HEK293 (cell line): ENCODE measurements around the gene SLC7A9.

Experiments used
- CTCF ChIA-PET: fragments of 350-600 bp; formaldehyde crosslinking; extraction: SDS; loops from one replicate; lab custom pipeline; 2021; ENCODE audit warnings: antibody characterized with exemption; lab: Yijun Ruan, JAX
- POLR2A ChIA-PET: fragments of 300-600 bp; formaldehyde crosslinking; extraction: SDS; loops from one replicate; lab custom pipeline; 2020; ENCODE audit warnings: antibody characterized with exemption, inconsistent platforms; lab: Yijun Ruan, JAX
- H3K27ac ChIP-seq: fragments of 200-500 bp; sonication (Bioruptor generic); 2 replicates; pipeline ENCODE4 v1.5.1; 2014; ENCODE audit warnings: low read depth, low read length, control low read depth, inconsistent platforms; ENCODE audit errors: extremely low read depth
- H3K36me3 ChIP-seq, 2 experiments: fragments of 200-500 bp in 1 of 2; sonication (Bioruptor generic) in 1 of 2; 1 replicate in 1 of 2; 2 replicates in 1 of 2; pipeline ENCODE4 v1.5.1; 2014 to 2017; ENCODE audit warnings: inconsistent platforms in 2 of 2, low read length in 2 of 2; ENCODE audit not compliant: control insufficient read depth in 2 of 2, insufficient read depth in 1 of 2
- H3K4me1 ChIP-seq: fragments of 200-500 bp; sonication (Bioruptor generic); 2 replicates; pipeline ENCODE4 v1.5.1; 2014; ENCODE audit warnings: mild to moderate bottlenecking, low read length, inconsistent platforms; ENCODE audit not compliant: control insufficient read depth, insufficient read depth
- H3K4me3 ChIP-seq: 2 replicates; pipeline ENCODE4 v1.5.1; 2011; ENCODE audit warnings: low read depth, mild to moderate bottlenecking, control low read depth, low read length, moderate library complexity
- H3K9me3 ChIP-seq: fragments of 200-500 bp; sonication (Bioruptor generic); 2 replicates; pipeline ENCODE4 v1.5.1; 2014; ENCODE audit warnings: low read depth, low read length, inconsistent platforms; ENCODE audit not compliant: control insufficient read depth, insufficient read depth
- CTCF ChIP-seq: fragments of 450-650 bp; formaldehyde crosslinking; IDR thresholded peaks from 2 replicates; pipeline ENCODE4 v1.5.1; 2016; ENCODE audit warnings: missing biosample characterization, missing genetic modification characterization
- PRDM1 ChIP-seq: fragments of 450-650 bp; formaldehyde crosslinking; IDR thresholded peaks from 2 replicates; pipeline ENCODE4; 2016; ENCODE audit warnings: missing biosample characterization, missing genetic modification characterization
- SCRT2 ChIP-seq: fragments of 450-650 bp; formaldehyde crosslinking; IDR thresholded peaks from 2 replicates; pipeline ENCODE4 v1.5.1; 2016; ENCODE audit warnings: missing biosample characterization, missing genetic modification characterization
- SP3 ChIP-seq: fragments of 450-650 bp; formaldehyde crosslinking; IDR thresholded peaks from 2 replicates; pipeline ENCODE4 v1.5.1; 2016; ENCODE audit warnings: missing biosample characterization, missing genetic modification characterization
- TRIM28 ChIP-seq: IDR thresholded peaks from 2 replicates; pipeline ENCODE4 v1.6.1; 2011; ENCODE audit warnings: low read length, control low read depth, borderline replicate concordance
- WT1 ChIP-seq: fragments of 450-650 bp; formaldehyde crosslinking; IDR thresholded peaks from 2 replicates; pipeline ENCODE4 v1.5.1; 2016; ENCODE audit warnings: missing biosample characterization, missing genetic modification characterization
- ZFHX2 ChIP-seq: fragments of 450-650 bp; formaldehyde crosslinking; conservative IDR thresholded peaks from 2 replicates; pipeline ENCODE4 v1.5.1; 2016; ENCODE audit warnings: missing biosample characterization, missing genetic modification characterization
- ZIC2 ChIP-seq: fragments of 450-650 bp; formaldehyde crosslinking; IDR thresholded peaks from 2 replicates; pipeline ENCODE4 v1.5.1; 2016; ENCODE audit warnings: missing biosample characterization, missing genetic modification characterization
- ZNF26 ChIP-seq: fragments of 450-650 bp; formaldehyde crosslinking; IDR thresholded peaks from 2 replicates; pipeline ENCODE4 v1.5.1; 2016; ENCODE audit warnings: missing biosample characterization, missing genetic modification characterization
- ZNF280C ChIP-seq: fragments of 450-650 bp; formaldehyde crosslinking; IDR thresholded peaks from 2 replicates; pipeline ENCODE4 v1.5.1; 2016; ENCODE audit warnings: missing biosample characterization, missing genetic modification characterization
- ZNF529 ChIP-seq: fragments of 450-650 bp; formaldehyde crosslinking; IDR thresholded peaks from 2 replicates; pipeline ENCODE4 v1.5.1; 2017; ENCODE audit warnings: missing genetic modification characterization, missing biosample characterization; ENCODE audit not compliant: insufficient replicate concordance
- ZNF596 ChIP-seq: fragments of 450-650 bp; IDR thresholded peaks from 2 replicates; pipeline ENCODE4 v1.5.0; 2018; ENCODE audit warnings: missing biosample characterization, mild to moderate bottlenecking, missing genetic modification characterization, moderate library complexity
- ZNF600 ChIP-seq: fragments of 450-650 bp; formaldehyde crosslinking; IDR thresholded peaks from 2 replicates; pipeline ENCODE4 v1.5.1; 2016; ENCODE audit warnings: missing biosample characterization, missing genetic modification characterization
- ZNF623 ChIP-seq: fragments of 450-650 bp; formaldehyde crosslinking; IDR thresholded peaks from 2 replicates; pipeline ENCODE4 v1.5.1; 2016; ENCODE audit warnings: missing biosample characterization, missing genetic modification characterization
- ZNF629 ChIP-seq: fragments of 450-650 bp; formaldehyde crosslinking; IDR thresholded peaks from 2 replicates; pipeline ENCODE4 v1.5.1; 2017; ENCODE audit warnings: missing biosample characterization, missing genetic modification characterization
- ZNF654 ChIP-seq: fragments of 450-650 bp; formaldehyde crosslinking; IDR thresholded peaks from 2 replicates; pipeline ENCODE4 v1.5.1; 2016; ENCODE audit warnings: low read depth, missing biosample characterization, missing genetic modification characterization
- ZNF670 ChIP-seq: fragments of 450-650 bp; formaldehyde crosslinking; IDR thresholded peaks from 2 replicates; pipeline ENCODE4 v1.5.1; 2016; ENCODE audit warnings: missing biosample characterization, missing genetic modification characterization, low read depth
- ZNF768 ChIP-seq: fragments of 450-650 bp; formaldehyde crosslinking; IDR thresholded peaks from 2 replicates; pipeline ENCODE4 v1.5.1; 2018; ENCODE audit warnings: missing biosample characterization, mild to moderate bottlenecking, missing genetic modification characterization

The SLC7A9 gene

GRCh38 chr19:32824191-32824751, 45.3 kb downstream of the SLC7A9 start:
- Histone ChIP-seq H3K4me3 (no peak overlapping the region), H3K9me3 (no peaks in the 10 kb centered on the region), H3K27ac (no peak overlapping the region), H3K4me1 (peaks cover 3% of the 10 kb centered on the region; the same call in 1 of the 2 replicates), H3K36me3 (no peaks in the 10 kb centered on the region)
- ChIA-PET CTCF (interaction anchor here (0.6 to 1.7 kb wide), 5 partner anchors 11 to 526 kb away, joined by 3 to 5 read pairs (median 4); no protein-coding TSS in a partner anchor), POLR2A (no interaction called here)
- TF ChIP-seq CTCF (tag by site-specific recombination) (peak; percentile 63), SCRT2 (tag by site-specific recombination) (no peak)

GRCh38 chr19:32823747-32824102, 45.8 kb downstream of the SLC7A9 start:
- ChIA-PET POLR2A (no interaction called here), CTCF (interaction anchor here (1.2 kb wide), 1 partner anchor 12 kb away, joined by 3 read pairs; no protein-coding TSS in a partner anchor)
- Histone ChIP-seq H3K4me3 (no peak overlapping the region), H3K9me3 (no peaks in the 10 kb centered on the region), H3K27ac (no peak overlapping the region), H3K4me1 (peaks cover 3% of the 10 kb centered on the region; the same call in 1 of the 2 replicates), H3K36me3 (no peaks in the 10 kb centered on the region)
- TF ChIP-seq ZNF670: no peak
- TF ChIP-seq SP3 (tag by site-specific recombination): no peak
- no peak for TF ChIP-seq ZNF654 (tag by site-specific recombination)

GRCh38 chr19:32822916-32823746, 46.4 kb downstream of the SLC7A9 start:
- Histone ChIP-seq H3K4me3 (no peak overlapping the region), H3K27ac (no peak overlapping the region), H3K4me1 (peaks cover 3% of the 10 kb centered on the region; the same call in 1 of the 2 replicates), H3K36me3 (no peaks in the 10 kb centered on the region), H3K9me3 (no peaks in the 10 kb centered on the region)
- ChIA-PET POLR2A (interaction anchor here (0.6 kb wide), 1 partner anchor 245 kb away, joined by 3 read pairs; no protein-coding TSS in a partner anchor), CTCF (interaction anchor here (0.6 to 1.2 kb wide), 2 partner anchors 12 to 359 kb away, joined by 3 to 4 read pairs; no protein-coding TSS in a partner anchor)
- TF ChIP-seq ZFHX2 (0 out of 2 replicates have a peak, but pooled peaks have one; percentile 10), WT1 (tag by site-specific recombination) (no peak), ZNF596 (tag by site-specific recombination) (no peak), ZIC2 (tag by site-specific recombination) (0 out of 2 replicates have a peak, but pooled peaks have one; percentile 35)

GRCh38 chr19:32819419-32820400, 49.9 kb downstream of the SLC7A9 start:
- no peaks in the 10 kb centered on the region for H3K4me1 ChIP-seq
- no peaks in the 10 kb centered on the region; the same call in 1 of the 2 replicates for H3K9me3 ChIP-seq
- ChIA-PET POLR2A (no interaction called here), CTCF (interaction anchor here (1.0 to 1.3 kb wide), 2 partner anchors 11 to 14 kb away, joined by 3 to 6 read pairs; no protein-coding TSS in a partner anchor)
- H3K4me3 ChIP-seq: no peak overlapping the region
- no peak overlapping the region for H3K27ac ChIP-seq
- H3K36me3 ChIP-seq: no peaks in the 10 kb centered on the region
- TF ChIP-seq ZNF629 (tag by site-specific recombination): no peak
- TF ChIP-seq PRDM1 (tag by site-specific recombination): no peak
- TF ChIP-seq ZNF529 (tag by site-specific recombination): no peak
- TF ChIP-seq ZNF768: no peak
- no peak for TF ChIP-seq ZIC2 (tag by site-specific recombination)
- no peak for TF ChIP-seq ZNF623 (tag by site-specific recombination)
- no peak for TF ChIP-seq ZNF280C (tag by site-specific recombination)
- no peak for TF ChIP-seq ZNF26 (tag by site-specific recombination)
- peak; percentile 38; the same call in 1 of the 2 replicates for TF ChIP-seq ZNF600 (tag by site-specific recombination)
- TF ChIP-seq TRIM28: no peak
